HG03196 (cell line): Measurements from ENCODE around the gene MARCKS.

Source experiments
- ATAC-seq: cut with Tn5 transposase; IDR thresholded peaks from one replicate; pipeline ENCODE4 v1.9.1; 2021; ENCODE audit not compliant: unreplicated experiment

The MARCKS gene

DNA sequence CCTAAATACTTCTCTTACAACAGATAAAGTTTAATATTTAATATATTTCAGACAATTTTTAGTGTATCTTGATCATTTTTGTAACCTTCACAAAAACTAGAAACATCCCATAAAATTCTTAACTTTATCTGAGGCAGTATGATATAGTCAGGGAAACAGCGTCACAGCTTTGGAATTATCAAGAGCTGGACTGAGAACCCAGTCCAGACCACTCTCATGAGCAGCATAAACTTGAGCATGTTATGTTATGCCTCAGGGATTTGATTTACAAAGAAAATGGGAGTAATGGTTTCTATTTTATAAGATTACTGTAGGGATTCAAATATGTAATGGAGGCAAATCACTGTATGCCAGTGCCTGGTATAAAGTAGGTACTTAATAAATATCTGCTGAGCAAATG lies 8.3 kb upstream of the MARCKS start:
- ATAC-seq: no peak

DNA sequence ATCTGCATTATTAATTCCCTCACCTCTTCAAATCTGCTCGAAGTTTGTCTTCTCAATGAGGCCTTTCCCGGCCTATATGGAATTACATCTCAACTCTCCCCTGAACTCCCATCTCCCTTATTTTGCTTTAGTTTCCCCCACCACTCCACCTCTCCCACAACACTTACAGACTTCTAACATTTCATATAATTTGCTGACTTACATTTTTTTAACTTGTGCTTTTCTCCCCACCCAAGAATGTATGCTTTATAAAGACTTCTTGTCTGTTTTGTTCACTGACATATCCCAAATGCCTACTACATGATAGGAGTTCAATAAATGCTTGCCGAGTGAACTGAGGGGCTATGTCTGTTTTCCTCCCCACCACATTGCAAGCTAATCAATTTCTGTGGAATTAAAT lies 3.9 kb upstream of the MARCKS start:
- no peak for ATAC-seq

DNA sequence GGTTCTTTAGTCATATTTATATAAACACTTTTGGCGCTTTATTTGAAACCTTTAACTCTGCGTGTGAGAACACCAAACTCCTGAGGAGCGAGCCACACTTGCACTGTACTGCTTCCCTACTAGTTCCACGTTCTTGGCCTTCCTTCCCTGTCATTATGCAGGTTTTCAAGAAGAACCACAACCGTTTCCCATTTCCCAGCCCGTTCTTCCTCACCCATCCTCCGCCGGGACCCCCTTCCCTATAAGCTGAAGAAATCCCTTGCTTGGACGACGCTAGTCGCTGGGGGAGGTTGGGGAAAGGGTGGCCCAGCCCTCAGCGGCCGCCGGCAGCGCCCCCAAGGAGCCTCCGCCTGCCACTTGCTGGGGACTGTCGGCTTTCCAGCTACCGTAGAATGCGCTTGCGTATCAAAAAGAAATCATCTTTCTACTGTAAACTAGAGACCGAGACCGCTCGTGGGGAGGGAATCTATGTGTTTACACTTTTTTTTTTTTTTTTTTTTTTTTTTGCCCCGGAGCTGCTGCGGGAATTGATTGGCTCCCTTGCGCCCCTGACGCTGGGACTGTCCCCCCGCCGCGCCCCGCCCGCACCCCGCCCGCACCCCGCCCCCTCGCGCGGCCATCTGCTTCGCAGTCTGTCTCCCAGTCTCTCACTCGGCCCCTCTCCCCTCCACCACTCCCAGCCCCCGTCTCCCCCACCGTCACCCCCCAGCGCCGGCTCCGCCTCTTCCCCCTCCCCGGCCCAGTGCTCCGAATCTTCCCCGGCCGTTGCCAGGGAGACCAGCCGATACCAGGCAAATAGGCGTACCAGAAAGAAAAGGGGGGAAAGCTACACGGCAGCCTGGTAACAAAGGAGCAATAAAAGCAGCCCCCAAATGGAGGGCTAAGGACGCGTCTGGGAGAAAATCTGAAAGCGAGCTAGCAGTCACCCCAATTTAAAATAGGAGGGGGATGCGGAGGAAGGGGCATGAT lies 2.3 kb upstream of the MARCKS start:
- no peak for ATAC-seq

DNA sequence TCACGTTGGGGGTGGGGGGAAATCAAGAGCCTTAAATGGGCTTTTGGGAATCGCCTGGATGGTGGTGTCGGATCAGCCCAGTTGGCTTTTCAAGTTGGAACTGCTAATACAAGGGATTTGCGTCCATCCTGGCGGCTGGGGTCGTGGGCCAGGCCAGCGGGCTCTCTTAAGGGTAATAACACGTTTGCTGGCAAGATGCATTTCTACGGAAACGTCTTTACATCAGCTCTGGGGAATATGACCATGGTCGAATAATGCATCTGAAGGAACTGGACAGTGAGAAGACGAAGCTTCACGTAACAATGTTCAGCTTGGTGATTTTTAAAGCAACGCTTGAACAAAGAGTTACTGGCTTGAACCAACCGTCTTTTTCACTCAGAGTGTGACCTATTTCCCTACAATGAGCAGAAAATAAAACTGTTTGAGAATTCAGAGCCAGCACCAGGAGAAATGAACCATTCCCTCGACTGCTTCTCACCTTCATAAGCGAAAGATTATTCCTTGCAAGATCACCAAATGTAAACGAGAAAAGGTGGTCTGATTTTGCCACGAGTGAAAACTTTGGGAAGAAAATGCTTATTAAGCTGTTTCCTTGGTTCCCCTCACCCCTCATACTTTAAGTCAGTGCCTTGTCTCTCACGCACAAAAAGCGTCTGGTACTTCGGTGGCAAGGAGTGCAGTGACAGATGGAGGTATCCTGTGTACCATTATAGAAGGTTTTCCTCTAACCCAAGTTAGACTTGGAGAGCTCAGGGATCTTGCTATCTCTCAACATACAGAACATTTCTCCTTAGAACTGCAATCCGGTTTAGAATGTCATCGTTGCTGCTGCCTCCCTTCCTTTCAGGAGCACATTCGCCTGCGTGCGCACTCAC lies 1.4 kb upstream of the MARCKS start:
- no peak for ATAC-seq

DNA sequence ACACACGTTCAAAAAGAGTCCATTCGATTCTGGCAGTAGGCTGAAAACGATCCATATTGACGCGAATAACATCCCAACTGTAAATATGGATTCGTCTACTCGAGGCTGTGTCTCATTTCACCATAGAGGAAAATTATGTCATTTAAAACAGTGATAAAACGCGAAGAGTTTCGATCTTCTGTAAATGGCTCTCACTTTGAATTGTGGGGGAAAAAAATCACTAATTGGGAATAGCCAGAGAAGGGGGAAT lies 845 bp upstream of the MARCKS start:
- ATAC-seq: no peak

DNA sequence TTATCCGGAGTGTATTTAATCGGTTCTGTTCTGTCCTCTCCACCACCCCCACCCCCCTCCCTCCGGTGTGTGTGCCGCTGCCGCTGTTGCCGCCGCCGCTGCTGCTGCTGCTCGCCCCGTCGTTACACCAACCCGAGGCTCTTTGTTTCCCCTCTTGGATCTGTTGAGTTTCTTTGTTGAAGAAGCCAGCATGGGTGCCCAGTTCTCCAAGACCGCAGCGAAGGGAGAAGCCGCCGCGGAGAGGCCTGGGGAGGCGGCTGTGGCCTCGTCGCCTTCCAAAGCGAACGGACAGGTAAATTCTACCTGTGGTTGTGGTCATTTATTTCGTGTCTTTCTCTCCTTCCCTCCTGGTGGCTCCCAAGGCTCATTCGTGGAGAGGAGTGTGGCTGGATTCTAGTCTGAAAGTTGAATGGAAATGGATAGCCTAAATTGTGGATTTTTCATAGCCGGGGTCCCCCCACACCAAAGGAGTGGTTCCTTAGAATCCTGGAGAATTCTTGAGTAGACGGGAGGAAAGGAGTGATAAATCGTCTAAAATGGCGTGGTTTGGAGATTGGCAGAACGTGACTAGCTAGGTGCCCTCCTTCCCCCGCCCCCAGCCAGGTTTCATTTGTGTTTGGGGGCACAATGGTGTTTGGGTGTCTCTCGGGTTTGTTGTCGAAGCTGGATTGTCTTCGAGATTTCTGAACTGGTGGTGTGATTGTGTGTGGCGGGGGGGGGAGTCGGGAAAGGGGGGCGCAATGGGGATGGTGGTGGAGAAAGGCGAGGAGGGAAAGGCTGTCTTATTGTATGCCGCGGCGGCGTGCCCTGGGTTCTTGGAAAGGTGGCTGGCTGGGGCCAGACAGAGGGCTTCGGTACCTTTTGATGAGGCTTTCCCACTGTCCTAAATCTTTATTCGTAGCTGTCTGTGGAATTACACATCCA lies 673 bp downstream of the MARCKS start:
- ATAC-seq: no peak

DNA sequence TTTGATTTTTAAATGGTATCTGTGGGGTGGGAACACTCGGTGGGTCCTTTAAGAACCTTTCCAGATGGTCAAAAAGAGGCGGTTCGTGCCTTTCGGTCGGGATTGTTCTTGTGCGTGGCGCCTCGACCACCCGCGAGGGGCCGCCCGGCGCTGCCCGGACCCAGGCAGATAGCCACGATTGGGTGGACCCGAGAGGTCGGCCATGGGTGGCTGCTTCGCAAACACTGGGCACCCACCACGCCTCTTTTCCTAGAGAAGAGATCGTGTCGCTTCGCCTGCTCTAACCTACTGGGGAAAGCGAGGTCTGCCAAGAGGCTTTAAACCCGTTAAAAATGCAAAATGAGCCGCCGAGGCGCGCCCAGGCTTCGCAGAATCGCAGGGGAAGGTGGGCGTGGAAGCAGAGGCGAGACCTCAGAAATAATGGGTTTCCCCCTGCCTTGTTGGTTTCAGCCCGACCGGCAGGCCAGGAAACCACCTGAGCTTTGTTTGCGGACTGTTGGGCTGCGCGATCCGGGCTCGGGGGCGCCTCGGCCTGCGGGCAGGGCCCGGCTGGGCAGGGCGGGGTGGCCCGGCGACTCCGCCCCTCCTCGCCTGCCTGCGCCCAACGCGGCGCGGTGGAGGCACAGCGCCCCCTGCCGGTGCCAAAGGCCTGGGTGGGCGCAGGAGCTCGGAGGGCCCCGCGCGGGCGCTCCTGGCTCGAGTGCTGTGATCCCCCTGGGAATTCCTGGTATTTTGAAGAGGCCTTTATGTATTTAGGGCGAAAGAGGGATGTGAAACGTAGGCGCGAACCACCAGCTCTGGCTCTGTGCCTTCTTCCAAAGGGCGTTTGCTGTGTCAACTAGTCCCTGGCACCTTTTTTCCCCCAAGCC lies 1.6 kb downstream of the MARCKS start:
- peak; percentile 81 for ATAC-seq

DNA sequence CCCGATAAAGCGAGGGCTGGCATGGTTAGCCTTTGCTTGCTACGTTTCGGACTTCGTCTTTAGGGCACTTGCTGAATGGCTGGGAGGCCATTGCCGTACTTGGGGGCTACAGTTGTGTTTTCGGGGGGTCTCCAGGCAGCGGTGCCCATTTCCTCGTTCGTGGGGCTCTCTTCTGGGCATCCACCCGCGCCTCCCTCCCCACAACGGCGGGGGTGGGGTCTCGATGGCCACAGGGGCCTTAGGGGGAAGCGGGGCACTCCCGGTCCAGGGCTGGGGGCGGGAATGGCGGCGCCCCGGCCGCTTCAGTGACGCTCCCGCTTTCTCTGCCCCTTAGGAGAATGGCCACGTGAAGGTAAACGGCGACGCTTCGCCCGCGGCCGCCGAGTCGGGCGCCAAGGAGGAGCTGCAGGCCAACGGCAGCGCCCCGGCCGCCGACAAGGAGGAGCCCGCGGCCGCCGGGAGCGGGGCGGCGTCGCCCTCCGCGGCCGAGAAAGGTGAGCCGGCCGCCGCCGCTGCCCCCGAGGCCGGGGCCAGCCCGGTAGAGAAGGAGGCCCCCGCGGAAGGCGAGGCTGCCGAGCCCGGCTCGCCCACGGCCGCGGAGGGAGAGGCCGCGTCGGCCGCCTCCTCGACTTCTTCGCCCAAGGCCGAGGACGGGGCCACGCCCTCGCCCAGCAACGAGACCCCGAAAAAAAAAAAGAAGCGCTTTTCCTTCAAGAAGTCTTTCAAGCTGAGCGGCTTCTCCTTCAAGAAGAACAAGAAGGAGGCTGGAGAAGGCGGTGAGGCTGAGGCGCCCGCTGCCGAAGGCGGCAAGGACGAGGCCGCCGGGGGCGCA lies 2.4 kb downstream of the MARCKS start:
- ATAC-seq: no peak

DNA sequence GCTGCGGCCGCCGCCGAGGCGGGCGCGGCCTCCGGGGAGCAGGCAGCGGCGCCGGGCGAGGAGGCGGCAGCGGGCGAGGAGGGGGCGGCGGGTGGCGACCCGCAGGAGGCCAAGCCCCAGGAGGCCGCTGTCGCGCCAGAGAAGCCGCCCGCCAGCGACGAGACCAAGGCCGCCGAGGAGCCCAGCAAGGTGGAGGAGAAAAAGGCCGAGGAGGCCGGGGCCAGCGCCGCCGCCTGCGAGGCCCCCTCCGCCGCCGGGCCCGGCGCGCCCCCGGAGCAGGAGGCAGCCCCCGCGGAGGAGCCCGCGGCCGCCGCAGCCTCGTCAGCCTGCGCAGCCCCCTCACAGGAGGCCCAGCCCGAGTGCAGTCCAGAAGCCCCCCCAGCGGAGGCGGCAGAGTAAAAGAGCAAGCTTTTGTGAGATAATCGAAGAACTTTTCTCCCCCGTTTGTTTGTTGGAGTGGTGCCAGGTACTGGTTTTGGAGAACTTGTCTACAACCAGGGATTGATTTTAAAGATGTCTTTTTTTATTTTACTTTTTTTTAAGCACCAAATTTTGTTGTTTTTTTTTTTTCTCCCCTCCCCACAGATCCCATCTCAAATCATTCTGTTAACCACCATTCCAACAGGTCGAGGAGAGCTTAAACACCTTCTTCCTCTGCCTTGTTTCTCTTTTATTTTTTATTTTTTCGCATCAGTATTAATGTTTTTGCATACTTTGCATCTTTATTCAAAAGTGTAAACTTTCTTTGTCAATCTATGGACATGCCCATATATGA lies 3.2 kb downstream of the MARCKS start:
- no peak for ATAC-seq

DNA sequence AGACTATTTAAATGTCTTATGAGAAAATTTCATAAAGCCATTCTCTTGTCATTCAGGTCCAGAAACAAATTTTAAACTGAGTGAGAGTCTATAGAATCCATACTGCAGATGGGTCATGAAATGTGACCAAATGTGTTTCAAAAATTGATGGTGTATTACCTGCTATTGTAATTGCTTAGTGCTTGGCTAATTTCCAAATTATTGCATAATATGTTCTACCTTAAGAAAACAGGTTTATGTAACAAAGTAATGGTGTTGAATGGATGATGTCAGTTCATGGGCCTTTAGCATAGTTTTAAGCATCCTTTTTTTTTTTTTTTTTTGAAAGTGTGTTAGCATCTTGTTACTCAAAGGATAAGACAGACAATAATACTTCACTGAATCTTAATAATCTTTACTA lies 5.0 kb downstream of the MARCKS start:
- ATAC-seq: no peak

DNA sequence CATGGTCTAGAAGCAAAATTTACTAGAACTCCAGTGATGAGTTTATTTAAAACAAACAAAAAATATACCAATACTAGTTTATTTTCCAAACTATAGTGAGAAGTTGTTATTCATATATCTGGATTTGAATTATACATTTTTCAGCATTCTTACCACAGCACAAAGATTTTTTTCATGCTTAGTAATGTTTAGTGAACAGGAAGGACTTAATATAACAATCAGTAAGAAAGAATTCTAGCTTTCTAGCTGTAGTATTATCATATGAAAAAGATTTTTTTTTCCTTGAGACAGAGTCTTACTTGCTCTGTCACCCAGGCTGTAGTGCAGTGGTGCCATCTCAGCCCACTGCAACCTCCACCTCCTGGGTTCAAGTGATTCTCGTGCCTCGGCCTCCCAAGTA lies 13.8 kb downstream of the MARCKS start:
- no peak for ATAC-seq

DNA sequence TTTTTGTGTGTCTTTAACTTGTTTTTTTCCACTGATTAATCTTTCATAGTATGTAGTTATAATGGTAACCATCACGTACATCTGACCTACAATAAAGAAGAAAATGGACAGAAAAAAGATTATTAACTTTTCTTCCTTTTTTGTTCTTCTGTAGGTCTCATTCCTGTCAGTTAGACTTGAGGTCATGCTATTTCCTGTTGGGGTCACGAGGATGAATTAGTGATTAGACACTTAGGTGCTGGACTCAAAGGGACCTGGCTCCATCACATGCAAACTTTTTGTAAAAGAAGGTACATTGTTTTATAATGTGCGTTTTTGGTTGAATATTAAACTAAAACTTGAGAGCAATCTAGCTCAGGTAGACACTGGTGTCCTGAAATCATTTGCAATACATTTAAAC lies 14.8 kb downstream of the MARCKS start:
- ATAC-seq: no peak

DNA sequence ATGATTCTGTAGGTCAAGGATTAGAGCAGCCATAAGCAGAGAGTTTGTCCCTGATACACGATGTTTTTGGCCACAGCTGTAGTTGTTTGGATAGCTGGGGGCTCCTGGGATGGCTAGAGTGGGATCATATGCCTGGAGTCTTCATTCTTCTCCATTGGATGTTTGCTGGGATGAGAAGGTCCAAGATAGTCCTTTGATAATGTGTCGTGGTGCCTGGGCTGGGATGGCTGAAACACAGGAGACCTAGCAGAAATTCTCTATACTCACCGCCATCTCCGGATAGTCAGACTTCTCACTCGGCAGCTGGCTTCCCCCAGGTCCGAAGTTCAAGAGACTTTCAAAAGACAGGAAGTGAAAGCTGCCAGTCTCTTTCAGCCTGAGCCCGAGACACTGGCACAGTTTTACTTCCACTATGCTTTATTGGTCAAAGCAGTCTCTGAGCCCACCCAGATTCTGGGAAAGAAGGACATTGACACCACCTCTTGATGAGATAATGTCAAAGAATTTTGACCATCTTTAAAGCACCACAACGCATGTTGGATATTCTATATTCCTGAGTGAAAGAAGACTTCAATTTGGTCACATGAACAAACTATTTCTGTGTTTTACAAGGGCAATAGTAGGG lies 16.0 kb downstream of the MARCKS start:
- peak; percentile 99 for ATAC-seq

DNA sequence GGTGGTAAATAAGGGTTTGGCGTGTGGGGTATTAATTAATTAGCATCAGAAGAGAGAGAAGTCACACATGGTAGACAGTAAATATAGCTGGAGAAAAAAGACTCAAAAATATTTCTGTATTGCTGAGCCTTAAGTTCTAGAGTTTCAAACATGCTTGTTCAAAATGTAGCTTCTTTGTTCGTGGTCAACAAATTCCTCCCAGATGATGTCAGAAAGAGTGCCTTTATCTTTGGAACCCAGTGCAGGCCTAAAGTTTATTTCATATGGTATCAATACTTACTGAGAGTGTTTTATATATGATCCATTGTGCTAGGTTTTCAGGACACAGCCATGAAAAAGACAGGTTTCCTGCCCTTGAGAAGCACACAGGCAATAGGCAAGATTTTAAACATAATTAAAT lies 18.3 kb downstream of the MARCKS start:
- ATAC-seq: no peak

DNA sequence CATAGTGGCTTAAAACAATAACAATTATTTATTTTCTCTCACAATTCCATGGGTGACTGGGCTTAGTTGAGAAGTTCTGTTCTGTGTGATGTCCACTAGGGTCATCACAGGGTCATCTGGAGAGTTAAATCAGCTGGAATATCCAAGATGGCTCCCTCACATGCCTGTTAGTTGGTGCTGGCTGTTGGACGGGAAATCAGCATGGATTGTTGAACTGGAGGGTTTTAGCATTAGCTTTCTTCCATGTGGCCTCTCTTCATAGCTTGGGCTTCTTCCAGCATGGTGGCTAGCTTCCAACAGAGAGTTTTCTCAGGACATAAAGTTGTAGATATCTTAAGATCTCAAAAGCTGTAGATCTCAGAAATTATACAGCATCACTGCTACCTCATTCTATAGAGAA lies 19.6 kb downstream of the MARCKS start:
- no peak for ATAC-seq

DNA sequence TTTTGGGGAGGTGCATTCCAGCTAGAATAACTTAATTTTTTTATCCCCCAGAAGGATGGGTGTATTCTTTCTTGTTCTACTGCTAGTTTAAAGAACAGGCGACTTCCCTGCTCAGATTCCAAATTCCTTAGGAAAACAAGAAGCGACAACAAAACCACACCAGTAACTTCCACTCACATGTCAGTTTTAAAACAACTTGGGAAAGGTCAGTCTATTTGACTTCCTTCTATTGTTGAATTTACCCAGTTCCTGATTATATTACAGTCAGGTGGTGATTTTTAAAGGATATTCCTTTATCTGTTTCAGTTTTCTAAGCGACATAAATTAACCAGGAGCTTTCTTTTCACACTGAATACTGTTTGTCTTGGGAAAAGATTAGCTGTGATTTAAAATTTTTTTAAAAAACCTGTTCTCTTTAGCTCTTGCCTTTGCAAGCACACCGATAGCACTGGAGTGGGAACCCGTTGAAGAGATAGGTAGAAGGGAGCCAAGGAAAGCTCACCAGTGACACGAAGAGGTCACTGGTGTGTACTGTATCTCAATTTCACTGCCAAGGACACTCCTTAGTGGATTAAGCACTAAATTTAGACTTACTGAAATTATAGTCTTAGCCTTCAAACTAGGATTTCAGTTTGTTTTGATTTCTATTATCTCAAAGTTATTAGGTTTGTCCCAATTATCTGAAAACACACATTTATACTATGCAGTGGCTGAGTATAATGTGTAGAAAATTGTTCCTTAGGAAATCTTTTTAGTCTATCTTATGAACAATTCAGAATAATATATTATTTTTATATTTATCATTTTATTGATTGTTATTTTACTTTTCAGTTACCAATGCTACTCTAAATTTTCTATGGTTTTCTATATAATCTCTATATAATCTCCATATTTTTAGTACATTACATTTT lies 22.3 kb downstream of the MARCKS start:
- ATAC-seq: peak; percentile 99

DNA sequence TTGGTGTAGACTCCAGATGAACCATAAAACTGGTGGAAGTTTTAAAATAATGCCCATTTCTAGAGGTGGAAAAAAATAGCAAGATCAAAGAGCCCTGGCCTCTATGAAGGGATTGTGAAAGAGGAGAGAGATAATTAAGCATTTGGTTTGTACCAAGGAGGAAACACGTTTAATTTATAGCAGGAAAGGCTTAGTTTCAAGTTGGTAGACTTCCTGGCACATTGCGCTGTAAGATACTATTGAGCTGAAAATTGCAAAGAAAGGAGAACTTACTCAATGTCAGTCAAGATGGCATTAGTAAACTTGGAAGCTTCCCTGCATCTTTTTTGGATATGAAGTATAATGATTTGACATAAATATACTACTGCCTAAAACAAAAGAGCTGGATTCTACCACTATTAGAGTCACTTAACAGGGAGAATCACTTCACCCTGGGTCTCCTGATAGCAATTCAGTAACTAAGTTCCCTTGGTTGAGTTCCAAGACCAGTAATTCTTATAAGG lies 24.4 kb downstream of the MARCKS start:
- no peak for ATAC-seq
